Mesenchymal stem cell (in vitro differentiated cells and primary cell): ENCODE measurements around the gene NDUFB11.

Experiments used
- DNase-seq: peaks from one replicate; pipeline ENCODE4 v3.0.0-alpha.2; 2013
- H2AFZ ChIP-seq: one replicate; pipeline ENCODE4 v1.6.1; 2013; ENCODE audit warnings: low read depth, mild to moderate bottlenecking, control low read depth, inconsistent platforms, low read length, moderate library complexity
- H2AK5ac ChIP-seq: 2 replicates; pipeline ENCODE4 v1.6.1; 2013; ENCODE audit warnings: low read length, moderate library complexity, mild to moderate bottlenecking, inconsistent platforms; ENCODE audit not compliant: severe bottlenecking
- H2BK120ac ChIP-seq: one replicate; pipeline ENCODE4 v1.6.1; 2013; ENCODE audit warnings: low read depth, mild to moderate bottlenecking, inconsistent platforms, low read length, moderate library complexity
- H2BK12ac ChIP-seq, 2 experiments: one replicate each; pipeline ENCODE4 v1.6.1; 2013; ENCODE audit warnings: inconsistent platforms in 2 of 2, low read length in 2 of 2, mild to moderate bottlenecking in 2 of 2, moderate library complexity in 2 of 2, control low read depth in 1 of 2
- H2BK15ac ChIP-seq: one replicate; pipeline ENCODE4 v1.6.1; 2013; ENCODE audit warnings: mild to moderate bottlenecking, low read depth, inconsistent platforms; ENCODE audit not compliant: poor library complexity, severe bottlenecking
- H2BK5ac ChIP-seq: 2 replicates; pipeline ENCODE4 v1.6.1; 2013; ENCODE audit warnings: low read depth, mild to moderate bottlenecking, low read length, control low read depth, inconsistent platforms; ENCODE audit not compliant: poor library complexity, severe bottlenecking
- H3K14ac ChIP-seq, 2 experiments: one replicate each; pipeline ENCODE4 v1.6.1; 2013; ENCODE audit warnings: inconsistent platforms in 2 of 2, low read length in 2 of 2, control low read depth in 1 of 2, mild to moderate bottlenecking in 1 of 2, moderate library complexity in 1 of 2
- H3K18ac ChIP-seq, 2 experiments: one replicate each; pipeline ENCODE4 v1.6.1; 2013; ENCODE audit warnings: inconsistent platforms in 2 of 2, low read length in 2 of 2, control low read depth in 1 of 2, low read depth in 1 of 2, mild to moderate bottlenecking in 1 of 2
- H3K23ac ChIP-seq, 2 experiments: one replicate each; pipeline ENCODE4 v1.6.1; 2013; ENCODE audit warnings: inconsistent platforms in 2 of 2, low read length in 2 of 2, mild to moderate bottlenecking in 2 of 2, moderate library complexity in 2 of 2, control low read depth in 1 of 2
- H3K27ac ChIP-seq: 2 replicates; pipeline ENCODE4 v1.5.1; 2013; ENCODE audit warnings: mild to moderate bottlenecking, moderate library complexity, low read length, control low read depth, inconsistent platforms; ENCODE audit not compliant: poor library complexity, severe bottlenecking
- H3K27me3 ChIP-seq, 2 experiments: 2 replicates each; pipeline versions ENCODE4 v1.6.1 to v1.7.0; 2013; ENCODE audit warnings: low read length in 2 of 2, mild to moderate bottlenecking in 2 of 2, moderate library complexity in 2 of 2, control low read depth in 1 of 2, inconsistent platforms in 1 of 2; ENCODE audit not compliant: control insufficient read depth in 1 of 2, insufficient read depth in 1 of 2
- H3K36me3 ChIP-seq, 2 experiments: 2 replicates each; pipeline versions ENCODE4 v1.6.1 to v1.7.0; 2013; ENCODE audit warnings: low read length in 2 of 2, control low read depth in 1 of 2, inconsistent platforms in 1 of 2, low read depth in 1 of 2, mild to moderate bottlenecking in 1 of 2; ENCODE audit not compliant: insufficient read depth in 2 of 2, control insufficient read depth in 1 of 2
- H3K4ac ChIP-seq, 2 experiments: one replicate each; pipeline ENCODE4 v1.6.1; 2013; ENCODE audit warnings: inconsistent platforms in 2 of 2, low read length in 2 of 2, mild to moderate bottlenecking in 2 of 2, moderate library complexity in 2 of 2, control low read depth in 1 of 2, low read depth in 1 of 2
- H3K4me1 ChIP-seq: 2 replicates; pipeline ENCODE4 v1.6.1; 2013; ENCODE audit warnings: low read depth, low read length, control low read depth; ENCODE audit not compliant: control insufficient read depth, insufficient read depth
- H3K4me2 ChIP-seq: 2 replicates; pipeline ENCODE4 v1.6.1; 2013; ENCODE audit warnings: low read length, mild to moderate bottlenecking, inconsistent platforms; ENCODE audit not compliant: poor library complexity, severe bottlenecking
- H3K4me3 ChIP-seq, 2 experiments: 2 replicates each; pipeline versions ENCODE4 v1.5.1 to v1.7.0; 2013; ENCODE audit warnings: low read length in 2 of 2, mild to moderate bottlenecking in 2 of 2, control low read depth in 1 of 2, low read depth in 1 of 2; ENCODE audit not compliant: insufficient read depth in 1 of 2
- H3K79me1 ChIP-seq: replicated peaks from 2 replicates; pipeline ENCODE4 v1.6.1; 2013; ENCODE audit warnings: mild to moderate bottlenecking, control low read depth, low read length, inconsistent platforms; ENCODE audit not compliant: poor library complexity, severe bottlenecking
- H3K9ac ChIP-seq: 2 replicates; pipeline ENCODE4 v1.7.0; 2013; ENCODE audit warnings: mild to moderate bottlenecking, low read length, moderate library complexity
- H3K9me3 ChIP-seq: 2 replicates; pipeline ENCODE4 v1.7.0; 2013; ENCODE audit warnings: mild to moderate bottlenecking, low read length; ENCODE audit not compliant: control insufficient read depth
- H4K8ac ChIP-seq: one replicate; pipeline ENCODE4 v1.6.1; 2013; ENCODE audit warnings: inconsistent platforms, mild to moderate bottlenecking, low read length, moderate library complexity
- H4K91ac ChIP-seq: one replicate; pipeline ENCODE4 v1.6.1; 2013; ENCODE audit warnings: mild to moderate bottlenecking, low read length, inconsistent platforms
- WGBS: methylation state at CpG from one replicate; pipeline ENCODE4 v1.1.7; 2013; ENCODE audit warnings: mixed read lengths; 5-methylcytosine and 5-hydroxymethylcytosine counted together

The NDUFB11 gene

GRCh38 chrX:47178337-47178736 lies 33.8 kb upstream of the NDUFB11 start:
- Histone ChIP-seq H3K14ac (no peak overlapping the region), H3K4me1 (peaks cover 3% of the 10 kb centered on the region)
- WGBS, result 98% methylated on average over 5 of the region's 5 CpGs

GRCh38 chrX:47177079-47177478 lies 32.6 kb upstream of the NDUFB11 start:
- Histone ChIP-seq H2BK15ac (no peak overlapping the region), H4K91ac (no peak overlapping the region), H3K4me3 (no peak overlapping the region), H3K27ac (no peak overlapping the region), H4K8ac (no peak overlapping the region), H3K36me3 (peaks cover 78 to 95% of the 10 kb centered on the region in 2 experiments), H3K23ac (no peak overlapping the region), H3K18ac (no peak overlapping the region), H3K14ac (no peak overlapping the region), H3K4ac (no peak overlapping the region), H2BK12ac (no peak overlapping the region), H2BK120ac (no peak overlapping the region), H2AK5ac (no peak overlapping the region), H2BK5ac (no peak overlapping the region), H3K9ac (no peak overlapping the region), H3K4me2 (no peak overlapping the region), H3K9me3 (no peaks in the 10 kb centered on the region), H3K27me3 (peaks cover 0 to 54% of the 10 kb centered on the region in 2 experiments), H3K79me1 (peaks cover 38% of the 10 kb centered on the region), H3K4me1 (peaks cover 3% of the 10 kb centered on the region), H2AFZ (no peak overlapping the region)
- WGBS, result 50% methylated on average over 2 of the region's 2 CpGs
- no peak for DNase-seq

More at GRCh38 chrX:47178337-47178736, 33.8 kb upstream of the NDUFB11 start:
- no peak overlapping the region for H4K8ac ChIP-seq
- no peak for DNase-seq
- H2AFZ ChIP-seq, result no peak overlapping the region
- H2AK5ac ChIP-seq, result no peak overlapping the region
- no peaks in the 10 kb centered on the region for H3K9me3 ChIP-seq
- peaks cover 0 to 57% of the 10 kb centered on the region in 2 experiments for H3K27me3 ChIP-seq
- no peak overlapping the region for H3K18ac ChIP-seq
- H2BK15ac ChIP-seq, result no peak overlapping the region
- H3K4me3 ChIP-seq, result no peak overlapping the region
- no peak overlapping the region for H2BK5ac ChIP-seq
- no peak overlapping the region for H3K4me2 ChIP-seq
- no peak overlapping the region for H3K4ac ChIP-seq
- H3K9ac ChIP-seq, result no peak overlapping the region
- no peak overlapping the region for H4K91ac ChIP-seq
- no peak overlapping the region for H3K27ac ChIP-seq
- no peak overlapping the region for H2BK12ac ChIP-seq
- H3K79me1 ChIP-seq, result peaks cover 29% of the 10 kb centered on the region
- no peak overlapping the region for H2BK120ac ChIP-seq
- peaks cover 75 to 90% of the 10 kb centered on the region in 2 experiments for H3K36me3 ChIP-seq
- H3K23ac ChIP-seq, result no peak overlapping the region

- H3K18ac ChIP-seq, result no peak overlapping the region
- H4K8ac ChIP-seq, result no peak overlapping the region
- no peak overlapping the region for H3K14ac ChIP-seq
- no peak overlapping the region for H4K91ac ChIP-seq
- no peak overlapping the region for H2AFZ ChIP-seq
- WGBS, result 97% methylated on average over 19 of the region's 23 CpGs
- H2BK120ac ChIP-seq, result no peak overlapping the region
- no peak overlapping the region for H2AK5ac ChIP-seq
- DNase-seq, result no peak
- no peak overlapping the region for H3K9ac ChIP-seq
- H3K9me3 ChIP-seq, result no peaks in the 10 kb centered on the region
- H3K4me3 ChIP-seq, result no peak overlapping the region
- H2BK12ac ChIP-seq, result no peak overlapping the region
- H3K23ac ChIP-seq, result no peak overlapping the region
- peaks cover 76 to 95% of the 10 kb centered on the region in 2 experiments for H3K36me3 ChIP-seq
- H3K27ac ChIP-seq, result no peak overlapping the region
- H2BK15ac ChIP-seq, result no peak overlapping the region
- peaks cover 3% of the 10 kb centered on the region for H3K4me1 ChIP-seq
- H2BK5ac ChIP-seq, result no peak overlapping the region
- H3K4me2 ChIP-seq, result no peak overlapping the region
- no peak overlapping the region for H3K4ac ChIP-seq
- H3K27me3 ChIP-seq, result peaks cover 0 to 46% of the 10 kb centered on the region in 2 experiments
- peaks cover 42% of the 10 kb centered on the region for H3K79me1 ChIP-seq
Measured at GRCh38 chrX:47176101-47176740, 31.7 kb upstream of the NDUFB11 start.

- H3K4me3 ChIP-seq, result no peak overlapping the region
- 98% methylated on average over 10 of the region's 12 CpGs for WGBS
- no peak overlapping the region for H2AFZ ChIP-seq
- H3K18ac ChIP-seq, result no peak overlapping the region
- H3K9ac ChIP-seq, result no peak overlapping the region
- no peak overlapping the region for H2BK5ac ChIP-seq
- peaks cover 0 to 44% of the 10 kb centered on the region in 2 experiments for H3K27me3 ChIP-seq
- no peaks in the 10 kb centered on the region for H3K9me3 ChIP-seq
- H2BK12ac ChIP-seq, result no peak overlapping the region
- H4K8ac ChIP-seq, result no peak overlapping the region
- DNase-seq, result no peak
- H2BK15ac ChIP-seq, result no peak overlapping the region
- no peak overlapping the region for H3K4ac ChIP-seq
- peaks cover 71 to 95% of the 10 kb centered on the region in 2 experiments for H3K36me3 ChIP-seq
- H3K23ac ChIP-seq, result no peak overlapping the region
- H2BK120ac ChIP-seq, result no peak overlapping the region
- no peak overlapping the region for H3K27ac ChIP-seq
- no peak overlapping the region for H3K14ac ChIP-seq
- H3K4me2 ChIP-seq, result no peak overlapping the region
- peaks cover 3% of the 10 kb centered on the region for H3K4me1 ChIP-seq
- peaks cover 42% of the 10 kb centered on the region for H3K79me1 ChIP-seq
- no peak overlapping the region for H4K91ac ChIP-seq
- no peak overlapping the region for H2AK5ac ChIP-seq
Measured at GRCh38 chrX:47175588-47175980, 31.1 kb upstream of the NDUFB11 start.
